ENCODE data around the gene DEGS2. TPM values are rescaled to one million over a fixed set of nuclear protein-coding genes. Genes with fewer than 3 reads are reported as not detected.

Gene DEGS2
- total RNA-seq, 1 experiment from 2014 or later = 1.8 TPM

DNA sequence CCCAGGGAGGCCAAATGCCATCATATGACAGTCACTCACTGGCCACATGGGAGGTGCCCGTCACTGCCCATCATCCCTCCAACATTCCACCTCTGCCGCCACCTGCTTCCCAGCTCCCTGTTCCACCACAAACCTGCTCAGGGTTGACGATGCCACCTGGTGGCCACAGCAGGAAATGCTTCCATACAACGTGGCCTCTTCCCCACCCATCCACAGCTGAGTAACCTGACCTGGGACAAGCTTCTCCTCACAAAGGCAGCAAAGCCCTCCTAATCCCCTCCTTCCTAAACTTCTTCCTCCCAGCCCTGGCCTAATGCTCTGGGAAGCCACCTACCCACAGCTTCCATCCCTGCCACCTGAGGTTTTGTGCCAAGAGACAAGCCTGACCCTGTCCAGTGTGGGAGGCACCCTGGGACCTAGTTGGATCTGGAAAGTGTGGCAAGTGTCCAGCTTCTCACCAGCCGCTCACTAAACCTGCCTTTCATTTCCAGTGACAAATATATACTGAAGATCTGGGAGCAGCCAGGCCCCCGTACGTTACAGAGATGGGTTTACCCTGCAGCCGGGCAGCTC is 4.3 kb downstream of the DEGS2 start (continued):
- TF ChIP-seq, protein P1, sequence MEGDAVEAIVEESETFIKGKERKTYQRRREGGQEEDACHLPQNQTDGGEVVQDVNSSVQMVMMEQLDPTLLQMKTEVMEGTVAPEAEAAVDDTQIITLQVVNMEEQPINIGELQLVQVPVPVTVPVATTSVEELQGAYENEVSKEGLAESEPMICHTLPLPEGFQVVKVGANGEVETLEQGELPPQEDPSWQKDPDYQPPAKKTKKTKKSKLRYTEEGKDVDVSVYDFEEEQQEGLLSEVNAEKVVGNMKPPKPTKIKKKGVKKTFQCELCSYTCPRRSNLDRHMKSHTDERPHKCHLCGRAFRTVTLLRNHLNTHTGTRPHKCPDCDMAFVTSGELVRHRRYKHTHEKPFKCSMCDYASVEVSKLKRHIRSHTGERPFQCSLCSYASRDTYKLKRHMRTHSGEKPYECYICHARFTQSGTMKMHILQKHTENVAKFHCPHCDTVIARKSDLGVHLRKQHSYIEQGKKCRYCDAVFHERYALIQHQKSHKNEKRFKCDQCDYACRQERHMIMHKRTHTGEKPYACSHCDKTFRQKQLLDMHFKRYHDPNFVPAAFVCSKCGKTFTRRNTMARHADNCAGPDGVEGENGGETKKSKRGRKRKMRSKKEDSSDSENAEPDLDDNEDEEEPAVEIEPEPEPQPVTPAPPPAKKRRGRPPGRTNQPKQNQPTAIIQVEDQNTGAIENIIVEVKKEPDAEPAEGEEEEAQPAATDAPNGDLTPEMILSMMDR (IDR thresholded peaks at IDR 0.05 in 2 of 3, conservative IDR thresholded peaks at IDR 0.05 in 1 of 3; ENCODE audit: borderline replicate concordance in 1 of 3, insufficient read depth in 1 of 3, low read depth in 2 of 3, low read length in 2 of 3) = peak; percentile 64 to 85 (median 72)
- TF ChIP-seq SP1 (IDR thresholded peaks at IDR 0.05; ENCODE audit: low read depth) = no peak

DNA sequence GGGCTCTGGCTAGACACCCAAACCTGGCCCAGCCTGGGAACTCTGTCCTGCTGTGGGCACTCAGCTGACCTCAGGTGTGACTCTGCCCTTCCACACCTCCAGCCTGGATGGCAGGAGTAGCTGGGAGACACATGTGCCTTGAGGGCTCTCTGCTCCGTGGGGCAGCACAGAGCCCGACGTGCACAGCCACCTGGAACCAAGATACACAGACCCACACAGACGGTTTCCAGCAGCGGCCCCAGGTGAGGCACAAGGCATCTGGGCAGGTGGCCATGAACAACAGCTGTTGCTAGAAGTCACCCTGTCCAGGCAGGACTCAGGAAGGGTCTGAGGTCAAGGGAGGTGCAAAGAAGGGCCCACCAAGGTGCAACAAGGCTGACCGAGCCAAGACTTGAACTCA is 5.9 kb downstream of the DEGS2 start:
- Histone ChIP-seq H3K4me3 (replicated peaks in 1 of 2; ENCODE audit: low read depth in 1 of 2, low read length in 2 of 2) (no peak overlapping the region), H3K9me3 (ENCODE audit: control insufficient read depth in 1 of 2, insufficient read depth in 1 of 2, low read depth in 1 of 2, low read length in 2 of 2) (peaks cover 9 to 11% of the 10 kb centered on the region in 2 experiments; a peak in 2 of 4 replicates), H4K20me1 (ENCODE audit: insufficient read depth) (no peaks in the 10 kb centered on the region), H3K9me2 (ENCODE audit: insufficient read depth) (no peaks in the 10 kb centered on the region), H2AFZ (ENCODE audit: low read depth, low read length, poor library complexity, severe bottlenecking) (no peak overlapping the region), H3K4me1 (ENCODE audit: control insufficient read depth in 1 of 2, insufficient read depth in 2 of 2, low read length in 2 of 2) (no peaks in the 10 kb centered on the region; a peak in 1 of 4 replicates), H3K4me2 (ENCODE audit: low read length) (no peak overlapping the region), H3K9ac (ENCODE audit: low read length) (no peak overlapping the region), H3K27me3 (ENCODE audit: insufficient read depth, low read length) (no peaks in the 10 kb centered on the region), H3K36me3 (ENCODE audit: control insufficient read depth in 1 of 2, insufficient read depth in 2 of 2, low read length in 2 of 2) (no peaks in the 10 kb centered on the region), H3K79me2 (ENCODE audit: insufficient read depth, low read length) (no peaks in the 10 kb centered on the region), H3K27ac (ENCODE audit: low read depth, low read length) (no peak overlapping the region)
- BruUV-seq (replicated peaks) = no TSS peak
- POLR2A ChIA-PET = no interaction called here
- intact Hi-C loops (cut with micrococcal nuclease) = no loop called here
- no peak for DNase-seq (ENCODE audit: low read depth, low spot score)
- TF ChIP-seq YY1 (IDR thresholded peaks at IDR 0.05; ENCODE audit: extremely low read depth, insufficient replicate concordance, low read depth, low read length) = no peak
- TF ChIP-seq TCF7L2 (IDR thresholded peaks at IDR 0.05; ENCODE audit: borderline replicate concordance, extremely low read depth, insufficient read depth, insufficient read length) = no peak
- TF ChIP-seq CEBPB (IDR thresholded peaks at IDR 0.05; ENCODE audit: low read depth) = no peak
- TF ChIP-seq FOSL1 (IDR thresholded peaks at IDR 0.05; ENCODE audit: low read depth) = no peak
- TF ChIP-seq SRF (IDR thresholded peaks at IDR 0.05; ENCODE audit: low read depth) = no peak
- no peak for TF ChIP-seq JUND (IDR thresholded peaks at IDR 0.05)
- no peak for TF ChIP-seq EZH2phosphoT487 (IDR thresholded peaks at IDR 0.05; ENCODE audit: borderline replicate concordance)
- TF ChIP-seq, protein P1 (IDR thresholded peaks at IDR 0.05 in 2 of 3, conservative IDR thresholded peaks at IDR 0.05 in 1 of 3; ENCODE audit: borderline replicate concordance in 1 of 3, insufficient read depth in 1 of 3, low read depth in 2 of 3, low read length in 2 of 3) = no peak
- TF ChIP-seq POLR2AphosphoS5 (IDR thresholded peaks at IDR 0.05; ENCODE audit: low read depth, low read length) = no peak
- TF ChIP-seq EZH2 (IDR thresholded peaks at IDR 0.05) = no peak
- RAD21 ChIA-PET (ENCODE audit: low non-redundant PET in 1 of 2, low total read pairs in 2 of 2, uncharacterized antibody in 2 of 2, unreplicated experiment in 2 of 2) = no interaction called here
- ATAC-seq = no peak
- CTCF ChIA-PET = no interaction called here
